CD4-positive, alpha-beta T cell treated with Interleukin-1 beta for 1 hour (primary cell): ENCODE data around the gene CNOT3.
"Not testable (repeated sequence)": the region's sequence is repeated elsewhere in the genome, so short reads cannot be mapped to it uniquely, and the experiment has no call there.

Experiments
- DNase-seq, 2 donors: peaks; one replicate each; pipeline ENCODE4 v3.0.0-alpha.2; 2020 to 2022

CNOT3 gene

DNA sequence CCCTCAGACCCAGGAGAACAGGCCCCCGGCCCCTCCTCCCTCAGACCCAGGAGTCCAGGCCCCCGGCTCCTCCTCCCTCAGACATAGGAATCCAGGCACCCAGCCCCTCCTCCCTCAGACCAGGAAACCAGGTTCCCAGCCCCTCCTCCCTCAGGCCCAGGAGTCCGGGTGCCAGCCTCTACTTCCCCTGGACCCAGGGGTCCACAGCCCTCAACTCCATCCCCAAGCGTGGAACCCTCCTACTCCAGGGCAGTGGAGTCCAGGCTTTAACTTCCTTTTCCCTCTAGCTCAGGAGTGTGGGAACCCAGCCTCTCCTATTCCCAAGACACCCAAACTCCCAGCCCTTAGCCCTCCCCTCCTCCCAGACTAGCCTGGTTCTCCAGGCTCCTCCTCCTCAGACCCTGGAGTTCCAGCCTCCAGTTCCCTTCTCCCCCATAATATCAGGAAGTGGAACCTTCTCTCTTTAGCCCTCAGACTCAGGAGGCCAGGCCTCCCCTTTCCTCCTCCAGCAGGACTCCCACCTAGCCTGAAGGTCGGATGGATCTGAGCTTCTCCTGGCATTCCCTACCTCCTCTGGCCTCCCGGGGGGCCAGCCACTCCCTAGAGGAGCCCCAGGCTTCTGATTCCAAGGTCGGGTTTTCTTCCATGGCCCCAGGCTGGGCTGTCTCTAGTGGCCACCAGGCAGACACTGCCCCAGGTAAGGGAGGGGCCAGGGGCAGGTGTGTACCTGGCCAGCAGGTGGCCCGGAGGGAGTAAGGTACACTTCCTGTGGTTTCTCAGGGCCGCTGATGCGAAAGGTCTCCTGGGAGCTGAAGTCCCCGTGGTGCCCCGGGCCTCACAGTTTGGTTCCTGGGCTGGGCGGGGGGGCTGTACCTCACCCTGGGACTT is 35.2 kb downstream of the CNOT3 start, which contains the start of gene TMC4:
TMC4 (minus strand) TSS at position 690 of the 888 bp plus-strand sequence; CDS start at position 647, 43 bp downstream.
- DNase-seq, result peak in 1 of 2 donors; percentile 30

DNA sequence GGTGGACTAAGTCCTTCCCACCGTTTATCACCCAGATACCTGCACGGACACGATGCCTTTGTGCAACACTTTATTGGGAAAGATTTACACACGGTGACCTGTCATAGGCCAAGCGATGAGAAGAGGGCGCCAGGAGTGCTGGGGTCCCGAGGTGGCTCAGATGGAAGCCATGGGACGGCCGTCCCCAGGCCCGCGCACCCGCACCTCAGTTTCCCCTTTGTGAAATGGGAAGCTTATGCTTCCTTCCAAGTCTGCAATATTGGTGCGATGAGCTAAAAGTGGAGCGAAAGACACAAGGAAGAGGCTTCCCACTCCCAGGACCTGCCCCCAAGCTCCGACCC is 35.8 kb downstream of the CNOT3 start:
- no peak for DNase-seq

DNA sequence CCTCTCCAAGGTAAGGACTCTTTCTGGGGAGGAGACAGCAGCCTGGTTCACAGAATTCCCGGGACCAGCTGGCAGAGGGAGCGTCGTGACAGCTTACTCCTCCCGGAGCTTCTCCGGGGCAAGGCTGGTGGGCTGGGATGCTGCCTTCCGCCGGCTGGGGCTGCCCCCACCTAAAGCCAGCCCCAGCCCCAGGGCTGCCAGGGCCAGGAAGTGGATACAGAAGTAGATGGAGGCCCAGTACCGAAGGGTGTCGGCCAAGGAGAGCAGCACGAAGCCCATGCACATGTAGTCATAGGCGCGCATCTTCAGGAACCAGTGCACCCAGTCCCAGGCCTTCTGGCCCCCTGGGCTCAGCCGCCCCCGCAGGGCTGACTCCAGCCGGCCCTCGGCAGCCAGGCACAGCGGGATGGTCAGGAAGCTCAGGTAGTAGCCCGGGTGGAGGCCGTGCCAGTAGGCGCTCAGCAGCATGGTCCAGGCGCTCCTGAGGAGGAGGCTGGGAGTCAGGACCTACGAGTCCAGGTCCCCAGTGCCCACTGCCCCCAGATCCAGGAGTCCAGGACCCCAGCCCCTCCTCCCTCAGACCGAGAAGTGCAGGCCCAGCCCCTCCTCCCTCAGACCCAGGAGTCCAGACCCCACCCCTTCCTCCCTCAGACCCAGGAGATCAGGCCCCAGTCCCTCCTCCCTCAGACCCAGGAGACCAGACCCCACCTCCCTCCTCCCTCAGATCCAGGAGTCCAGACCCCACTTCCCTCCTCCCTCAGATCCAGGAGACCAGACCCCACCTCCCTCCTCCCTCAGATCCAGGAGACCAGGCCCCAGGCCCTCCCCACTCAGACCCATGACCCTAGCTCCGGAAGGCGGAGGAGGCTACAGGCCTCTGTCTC is 36.6 kb downstream of the CNOT3 start:
- DNase-seq, result no peak

DNA sequence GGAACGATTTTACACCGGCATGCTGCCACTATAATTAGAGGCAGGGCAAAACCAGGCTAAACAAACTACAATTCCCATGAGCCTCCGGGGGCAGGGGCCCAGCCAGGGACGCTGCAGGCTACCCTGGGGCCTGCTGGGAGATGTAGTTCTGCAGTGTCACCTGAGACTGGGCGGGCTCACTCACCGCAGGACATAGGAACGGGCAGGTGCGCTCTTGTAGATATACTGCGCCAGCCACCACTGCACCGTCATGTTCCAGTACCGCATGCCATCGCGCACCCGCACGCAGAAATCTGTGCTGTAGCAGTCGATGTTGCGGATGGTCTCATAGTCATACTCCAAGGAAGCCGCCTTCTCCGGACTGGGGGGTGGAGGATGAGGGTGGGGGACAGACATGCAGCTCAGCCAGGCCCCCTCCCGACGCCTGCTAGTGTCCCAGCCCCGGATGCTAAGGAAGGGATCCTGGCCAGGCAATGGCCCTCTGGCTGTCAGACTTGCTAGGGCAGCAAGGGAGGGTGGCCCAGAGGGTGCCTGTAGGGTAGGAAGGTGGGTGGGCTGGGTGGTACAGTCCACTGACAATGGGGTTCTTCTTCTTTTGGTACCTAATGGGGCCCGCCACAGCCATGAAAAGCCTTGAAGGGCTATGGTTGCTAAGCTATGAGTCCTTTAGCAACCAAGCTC is 41.2 kb downstream of the CNOT3 start:
- DNase-seq, result peak; percentile 30 to 42

DNA sequence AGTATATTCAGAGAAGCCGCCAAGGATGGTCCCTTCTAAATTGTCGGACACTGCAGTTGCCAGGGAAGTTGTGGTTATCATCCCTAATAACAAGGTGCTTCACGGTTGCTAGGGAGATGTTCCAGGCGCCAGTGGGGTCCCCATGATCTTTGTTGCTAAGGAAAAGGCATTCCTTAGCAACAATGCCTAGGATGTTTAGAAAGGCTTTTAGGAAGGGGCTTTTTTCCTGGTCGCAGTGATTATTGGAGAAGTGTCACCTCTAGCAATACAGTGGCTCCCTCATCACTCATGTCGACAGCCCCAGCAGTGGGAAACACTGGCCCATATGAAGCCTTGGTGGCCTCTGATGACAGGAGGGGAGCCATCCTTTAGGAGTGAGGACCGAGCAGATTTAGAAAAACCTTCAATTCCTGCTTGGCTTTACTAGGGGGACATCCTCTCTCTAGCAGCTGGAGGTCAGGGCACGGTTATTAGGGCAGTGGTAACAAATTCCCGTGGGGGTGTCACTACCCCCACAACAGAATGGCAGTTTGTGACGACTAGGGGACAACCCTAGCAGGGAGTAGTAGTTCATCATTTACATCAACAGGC is 41.8 kb downstream of the CNOT3 start:
- no peak for DNase-seq

DNA sequence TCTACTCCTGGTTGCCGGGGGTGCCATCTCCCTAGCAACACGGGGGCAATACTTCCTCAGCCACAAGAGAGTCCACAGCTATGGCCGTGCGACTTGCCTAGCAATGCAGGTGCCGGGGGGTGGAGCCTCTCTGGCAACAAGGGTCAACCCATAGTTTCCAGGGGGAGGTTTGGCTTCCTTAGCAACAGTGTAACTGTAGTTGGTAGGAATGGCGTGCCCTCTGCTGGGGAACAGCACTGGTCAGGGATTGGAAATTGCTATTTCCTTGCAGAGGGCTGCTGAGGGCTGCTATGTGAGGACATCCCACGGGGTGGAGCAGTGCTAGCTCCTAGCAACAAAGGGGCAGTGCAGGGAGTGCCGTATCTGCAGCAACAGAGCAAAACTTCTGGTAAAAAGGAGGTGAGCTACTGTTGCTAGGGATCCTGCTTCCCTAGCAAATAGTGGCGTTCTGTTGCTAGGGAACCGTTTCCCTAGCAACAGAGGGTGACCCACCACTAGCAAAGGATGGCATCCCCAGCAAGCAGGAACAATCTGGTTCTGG is 42.4 kb downstream of the CNOT3 start:
- peak in 1 of 2 donors; percentile 31 for DNase-seq

DNA sequence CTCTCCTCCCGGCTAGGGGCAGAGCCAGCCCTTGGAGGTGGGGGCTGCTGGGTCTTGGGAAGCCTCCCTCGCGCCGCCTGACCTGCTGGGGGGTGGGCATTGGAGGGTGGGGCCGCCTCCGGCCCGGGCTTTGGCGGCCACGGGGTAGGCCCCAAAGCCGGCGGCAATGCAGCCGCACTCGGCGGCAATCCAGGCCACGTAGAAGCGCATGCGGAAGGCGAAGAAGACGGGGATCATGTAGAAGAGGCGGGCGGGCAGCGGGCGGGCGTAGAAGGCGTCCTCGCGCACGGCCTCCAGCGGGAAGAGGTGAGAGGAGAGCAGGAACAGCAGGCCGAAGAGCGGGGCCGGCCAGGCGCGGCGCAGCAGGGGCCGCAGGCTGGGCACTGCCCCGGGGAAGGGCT is 43.1 kb downstream of the CNOT3 start:
- DNase-seq, result no peak

DNA sequence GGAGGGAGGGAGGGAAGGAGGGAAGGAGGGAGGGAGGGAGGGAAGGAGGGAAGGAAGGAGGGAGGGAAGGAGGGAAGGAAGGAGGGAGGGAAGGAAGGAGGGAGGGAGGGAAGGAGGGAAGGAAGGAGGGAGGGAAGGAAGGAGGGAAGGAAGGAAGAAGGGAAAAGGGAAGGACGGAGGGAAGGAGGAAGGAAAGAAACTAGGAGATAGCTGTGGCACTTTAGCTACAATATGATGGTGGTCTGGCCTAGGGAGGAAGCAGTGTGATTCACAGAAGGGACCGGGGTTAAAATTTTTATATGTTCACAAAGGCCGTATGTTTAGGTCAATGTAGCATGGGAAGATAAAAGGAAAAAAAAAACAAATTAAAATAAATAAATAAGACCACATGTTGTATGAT is 44.3 kb downstream of the CNOT3 start:
- not testable (repeated sequence) for DNase-seq

DNA sequence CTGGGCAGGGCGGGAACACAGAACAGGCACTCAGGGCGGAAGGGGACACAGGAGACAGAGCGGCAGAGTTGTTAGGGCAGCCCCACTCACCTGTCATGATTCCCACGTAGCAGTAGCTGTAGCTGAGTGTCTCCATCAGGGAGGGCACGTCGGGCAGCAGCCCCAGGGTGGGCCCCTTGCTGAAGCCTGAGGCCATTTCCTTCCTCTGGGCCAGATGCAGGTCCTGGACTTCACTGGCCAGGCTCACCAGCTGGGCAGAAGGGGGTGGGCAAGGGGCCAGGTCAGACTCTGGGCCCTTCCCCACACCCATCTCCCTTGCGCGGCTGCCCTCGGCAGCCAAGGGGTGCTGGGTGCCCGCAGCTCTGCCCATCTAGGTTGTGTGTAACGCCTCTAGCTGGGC is 45.9 kb downstream of the CNOT3 start:
- no peak for DNase-seq

DNA sequence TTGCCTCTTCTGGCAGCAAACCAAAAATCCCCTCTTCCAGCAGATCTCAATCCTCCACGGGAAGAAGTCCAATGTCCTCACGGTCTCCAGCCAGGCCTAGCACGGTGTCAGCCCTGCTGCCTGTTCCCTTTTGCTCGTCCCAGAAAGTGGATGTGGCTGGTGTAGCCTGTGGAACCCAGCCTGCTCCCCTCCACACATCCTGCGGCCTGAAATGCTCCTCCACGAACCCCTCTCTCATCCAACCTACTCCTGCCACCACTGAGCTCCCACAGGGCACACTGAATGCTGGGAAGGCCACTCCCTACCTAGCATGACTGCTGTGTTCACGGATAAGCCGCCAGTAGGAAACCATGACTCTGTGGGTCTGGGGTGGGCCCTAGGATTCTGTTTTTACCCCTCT is 48.8 kb downstream of the CNOT3 start:
- no peak for DNase-seq

DNA sequence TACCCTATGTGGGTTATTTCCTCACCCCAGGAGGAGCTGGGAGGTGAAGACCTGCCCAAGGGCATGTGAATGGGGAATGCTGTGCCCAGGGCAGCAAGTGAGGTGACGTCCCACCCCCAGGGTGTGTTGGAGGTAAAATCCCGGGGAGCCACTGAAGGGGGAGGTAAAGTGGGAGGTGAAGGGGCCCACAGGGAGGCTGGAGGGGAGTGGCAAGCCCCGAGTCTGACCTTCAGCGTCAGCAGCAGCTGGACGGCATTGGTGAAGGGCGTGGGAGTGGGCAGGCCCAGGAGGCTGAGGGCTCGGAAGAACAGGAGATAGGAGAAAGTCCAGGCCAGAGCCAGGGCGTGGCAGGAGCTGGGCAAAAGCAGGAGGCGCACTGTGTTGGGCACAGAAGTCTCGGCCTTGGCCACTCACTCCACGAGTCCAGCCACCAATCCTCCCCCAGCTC is 49.4 kb downstream of the CNOT3 start:
- DNase-seq, result no peak

DNA sequence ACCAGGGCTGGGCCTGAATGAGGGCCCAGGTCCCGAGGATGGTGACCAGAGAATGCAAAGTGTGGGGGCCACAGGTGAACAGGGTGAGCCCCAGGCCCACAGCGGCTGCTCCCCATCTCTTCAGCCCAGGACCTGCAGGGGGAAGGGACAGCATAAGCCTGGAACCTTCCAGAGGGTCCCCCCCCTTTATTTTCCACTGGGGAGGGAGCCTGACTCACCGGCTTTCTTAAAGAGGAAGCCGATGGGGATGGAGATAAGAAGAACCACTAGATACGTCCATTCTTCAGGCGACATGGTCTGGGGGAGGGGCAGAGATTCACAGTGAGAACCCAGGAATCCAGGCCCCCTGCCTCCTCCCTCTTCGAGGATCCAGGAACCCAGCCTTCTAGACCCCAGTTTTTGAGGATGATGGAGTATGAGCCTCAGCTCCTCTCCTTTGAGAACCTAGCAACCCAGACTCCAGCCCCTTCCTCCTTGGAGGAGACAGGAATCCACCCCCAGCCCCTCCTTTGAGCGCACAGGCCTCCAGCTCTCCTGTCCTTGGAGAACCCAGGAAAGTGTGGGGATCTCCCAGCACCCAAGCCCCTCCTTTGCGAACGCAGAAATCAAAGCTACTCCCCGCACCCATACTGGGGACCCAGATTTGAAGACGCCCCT is 50.8 kb downstream of the CNOT3 start:
- DNase-seq, result peak; percentile 60 to 66

DNA sequence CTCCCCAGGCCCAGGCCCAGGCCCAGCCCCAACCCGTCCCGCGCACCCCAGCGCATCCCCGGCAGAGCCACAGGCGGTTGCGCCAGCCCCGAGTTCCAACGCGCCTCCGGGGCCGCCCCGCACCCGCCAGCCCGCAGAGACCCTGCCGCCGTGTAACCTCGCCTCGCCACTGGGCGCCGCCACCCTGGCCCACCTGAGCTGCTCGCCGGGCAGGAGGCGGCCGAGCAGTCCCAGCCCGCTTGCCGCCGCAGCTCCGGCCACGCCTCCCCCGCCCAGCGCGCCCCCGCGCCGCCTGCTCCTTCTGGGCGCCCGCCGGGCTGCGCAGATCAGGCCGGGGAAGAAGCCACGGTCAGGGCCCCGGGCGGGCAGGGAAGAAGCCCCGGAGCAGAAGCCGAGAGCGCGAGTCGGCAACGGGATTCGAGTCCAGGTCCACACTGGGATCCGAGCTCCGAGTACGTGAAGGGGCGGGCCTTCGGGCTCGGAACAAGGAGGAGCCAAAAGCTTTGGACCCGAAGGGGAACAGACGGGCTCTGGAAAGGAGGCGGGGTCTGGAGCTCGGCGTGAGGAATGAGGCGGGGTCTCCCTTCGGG is 51.7 kb downstream of the CNOT3 start, which contains the start of gene MBOAT7:
MBOAT7 (minus strand) TSS at position 436 of the 590 bp plus-strand sequence. CDS start 1,072 bp downstream, outside the sequence.
- no peak for DNase-seq

DNA sequence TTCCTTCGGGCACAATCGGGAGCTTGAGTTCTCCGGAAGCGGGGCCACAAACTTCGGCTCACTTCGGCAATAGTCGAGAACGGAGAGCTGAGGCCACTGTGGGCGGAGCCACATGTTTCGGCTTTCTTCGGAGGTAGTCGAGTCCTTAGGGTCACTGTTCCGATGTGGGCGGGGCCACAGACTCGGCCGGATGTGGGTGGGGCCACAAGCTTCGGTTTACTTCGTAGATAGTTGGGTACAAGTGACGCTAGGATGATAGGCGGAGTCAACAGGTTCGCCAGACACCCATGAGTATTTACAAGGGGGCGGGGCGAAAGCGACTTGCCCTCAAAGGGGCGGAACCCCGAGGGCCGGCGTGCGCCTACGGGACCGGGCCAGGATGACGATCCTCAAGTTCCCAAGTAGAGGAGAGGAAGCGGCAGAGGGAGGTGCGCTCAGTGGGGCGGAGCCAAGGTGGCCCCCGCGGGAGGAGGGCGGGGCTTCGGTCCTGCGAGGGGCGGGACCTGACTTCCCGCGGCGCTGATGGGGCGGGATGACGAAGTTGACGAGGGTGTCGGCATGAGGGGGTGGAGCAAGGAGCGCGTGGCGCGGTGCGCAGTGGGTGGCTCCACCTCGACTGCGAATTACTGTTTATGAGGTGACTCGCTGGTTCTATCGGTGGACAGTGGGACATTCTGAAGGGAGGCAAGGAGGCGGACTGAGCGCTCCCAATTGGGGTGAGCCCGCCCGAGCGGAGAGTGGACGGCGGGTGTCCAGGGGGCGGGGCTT is 52.4 kb downstream of the CNOT3 start:
- peak; percentile 100 for DNase-seq

DNA sequence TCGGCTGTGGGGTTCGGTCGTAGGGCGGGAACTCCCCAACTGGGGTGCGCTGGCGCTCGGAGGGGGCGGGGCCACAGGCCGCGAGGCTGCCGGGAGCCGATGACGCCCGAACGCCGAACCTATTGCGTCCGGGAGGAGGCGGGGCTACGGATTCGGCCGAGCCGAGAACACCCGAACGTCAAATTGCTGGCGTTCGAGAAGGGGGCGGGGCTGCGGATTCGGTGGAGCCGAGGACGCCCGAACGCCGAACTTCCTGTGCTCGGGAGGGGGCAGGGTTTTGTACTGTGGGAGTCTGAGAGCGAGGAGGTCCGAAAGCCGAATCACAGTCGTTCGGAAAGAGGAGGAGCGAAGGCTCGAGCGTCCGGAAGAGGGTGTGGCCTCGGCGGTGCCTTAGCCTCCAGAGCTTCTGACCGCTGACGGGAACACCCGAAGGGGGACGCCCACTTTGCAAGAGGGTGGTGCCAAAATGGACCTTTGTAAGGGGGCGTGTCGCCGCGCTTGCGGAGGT is 53.0 kb downstream of the CNOT3 start:
- DNase-seq, result peak; percentile 100

DNA sequence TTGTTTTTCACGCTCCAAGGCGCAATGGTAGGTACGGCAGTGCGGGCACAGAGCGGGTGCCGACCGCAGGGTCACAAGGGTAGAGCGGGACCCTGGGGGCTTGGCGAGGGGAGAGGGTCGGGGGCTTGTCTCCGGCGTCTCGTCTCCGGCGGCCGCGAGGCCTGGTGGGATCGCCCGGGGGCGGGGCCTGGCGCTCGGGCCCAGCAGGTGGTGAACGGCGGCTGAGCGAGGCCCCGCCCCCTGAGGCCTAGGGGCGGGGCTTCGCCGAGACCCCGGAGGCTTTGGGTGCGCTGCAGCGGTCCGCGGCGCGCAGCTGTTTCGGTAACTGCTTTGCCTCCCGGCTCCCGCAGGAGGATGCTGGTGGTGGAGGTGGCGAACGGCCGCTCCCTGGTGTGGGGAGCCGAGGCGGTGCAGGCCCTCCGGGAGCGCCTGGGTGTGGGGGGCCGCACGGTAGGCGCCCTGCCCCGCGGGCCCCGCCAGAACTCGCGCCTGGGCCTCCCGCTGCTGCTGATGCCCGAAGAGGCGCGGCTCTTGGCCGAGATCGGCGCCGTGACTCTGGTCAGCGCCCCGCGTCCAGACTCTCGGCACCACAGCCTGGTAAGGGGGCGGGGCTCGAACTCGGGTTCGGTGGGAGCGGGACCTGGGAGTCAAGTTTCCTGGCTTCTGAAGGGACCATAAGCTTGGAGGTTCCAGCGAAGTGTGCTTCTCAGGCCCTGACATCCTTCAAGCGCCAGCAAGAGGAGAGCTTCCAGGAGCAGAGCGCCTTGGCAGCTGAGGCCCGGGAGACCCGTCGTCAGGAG is 53.6 kb downstream of the CNOT3 start, which contains the start of gene TSEN34:
TSEN34 (plus strand) TSS at position 298 of the 800 bp plus-strand sequence; CDS start at position 355, 57 bp downstream.
- DNase-seq, result peak; percentile 91 to 92

DNA sequence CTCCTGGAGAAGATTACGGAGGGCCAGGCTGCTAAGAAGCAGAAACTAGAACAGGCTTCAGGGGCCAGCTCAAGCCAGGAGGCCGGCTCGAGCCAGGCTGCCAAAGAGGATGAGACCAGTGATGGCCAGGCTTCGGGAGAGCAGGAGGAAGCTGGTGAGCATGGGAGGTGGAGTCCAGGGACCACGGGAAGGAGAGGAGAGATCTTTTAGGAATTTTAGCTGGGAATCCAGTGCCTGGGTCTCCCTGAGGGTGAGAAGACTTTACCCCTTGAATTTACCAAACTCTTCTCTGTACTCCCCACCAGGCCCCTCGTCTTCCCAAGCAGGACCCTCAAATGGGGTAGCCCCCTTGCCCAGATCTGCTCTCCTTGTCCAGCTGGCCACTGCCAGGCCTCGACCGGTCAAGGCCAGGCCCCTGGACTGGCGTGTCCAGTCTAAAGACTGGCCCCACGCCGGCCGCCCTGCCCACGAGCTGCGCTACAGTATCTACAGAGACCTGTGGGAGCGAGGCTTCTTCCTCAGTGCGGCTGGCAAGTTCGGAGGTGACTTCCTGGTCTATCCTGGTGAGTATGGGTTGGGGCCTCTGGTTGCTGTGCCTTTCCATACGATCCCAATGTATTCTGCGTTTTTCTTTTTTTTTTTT is 54.4 kb downstream of the CNOT3 start:
- no peak for DNase-seq

DNA sequence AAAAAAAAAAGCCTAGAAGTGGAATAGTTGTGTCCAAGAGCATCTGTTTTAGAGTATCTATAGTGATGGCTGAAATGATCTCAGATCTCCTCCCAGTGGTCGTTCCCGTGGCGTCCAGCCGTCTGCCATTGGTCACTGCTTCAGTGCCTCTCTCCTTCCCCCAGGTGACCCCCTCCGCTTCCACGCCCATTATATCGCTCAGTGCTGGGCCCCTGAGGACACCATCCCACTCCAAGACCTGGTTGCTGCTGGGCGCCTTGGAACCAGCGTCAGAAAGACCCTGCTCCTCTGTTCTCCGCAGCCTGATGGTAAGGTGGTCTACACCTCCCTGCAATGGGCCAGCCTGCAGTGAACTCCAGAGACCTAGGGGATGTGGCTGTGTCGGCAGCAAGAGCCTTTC is 55.4 kb downstream of the CNOT3 start:
- no peak for DNase-seq

DNA sequence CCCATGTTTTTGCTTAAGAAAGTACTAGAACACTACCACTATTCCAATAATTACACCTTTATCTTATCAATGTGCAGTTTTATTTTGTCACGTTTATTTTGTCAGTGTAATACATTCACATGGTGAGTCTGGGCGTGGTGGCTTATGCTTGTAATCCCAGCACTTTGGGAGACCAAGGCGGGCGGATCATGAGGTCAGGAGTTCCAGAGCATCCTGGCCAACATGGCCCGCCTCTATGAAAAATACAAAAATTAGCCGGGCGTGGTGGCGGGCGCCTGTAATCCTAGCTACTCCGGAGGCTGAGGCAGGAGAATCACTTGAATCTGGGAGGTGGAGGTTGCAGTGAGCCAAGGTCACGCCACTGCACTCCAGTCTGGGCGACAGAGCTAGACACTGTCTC is 56.9 kb downstream of the CNOT3 start:
- not testable (repeated sequence) for DNase-seq
